ENCODE data around the gene PRKCE.

PRKCE gene

DNA sequence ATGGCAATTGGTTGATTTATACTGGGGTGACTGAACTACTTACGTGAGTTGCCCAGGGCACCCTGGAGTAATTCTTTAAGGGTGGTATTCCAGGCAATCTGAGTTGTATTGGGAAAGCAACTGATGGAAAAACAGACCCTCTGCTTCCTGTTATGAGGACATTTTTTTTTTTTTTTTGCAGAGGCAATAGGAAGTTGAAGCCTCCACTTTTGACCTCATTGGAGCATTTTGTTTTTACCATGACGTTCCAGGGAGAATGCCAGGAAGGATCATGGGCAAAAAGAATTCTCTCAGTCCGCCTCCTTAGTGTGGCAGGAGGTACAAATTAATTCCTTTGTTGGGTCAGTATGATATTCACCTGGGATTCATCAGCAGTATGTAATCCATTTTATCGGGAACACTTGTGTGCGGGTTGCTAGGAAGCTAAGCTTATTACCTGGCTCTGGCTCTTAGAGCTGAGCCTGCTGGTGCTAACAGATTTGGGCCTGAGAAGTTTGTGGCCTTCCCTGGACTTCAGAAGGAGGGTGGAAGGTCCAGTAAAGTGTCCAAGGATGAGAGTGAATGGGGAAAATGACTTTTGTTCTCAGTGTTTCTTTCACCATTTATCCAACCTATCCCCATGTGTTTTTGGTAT is 372.8 kb downstream of the PRKCE start:
- H2BK120ac ChIP-seq (ENCODE audit: low read depth, low read length): no peak overlapping the region
- H2AFZ ChIP-seq (ENCODE audit: low read depth, low read length): no peak overlapping the region
- no peaks in the 10 kb centered on the region for H3K9me3 ChIP-seq (ENCODE audit: control insufficient read depth, low read length)
- H2BK12ac ChIP-seq (ENCODE audit: low read length in 2 of 2): no peak overlapping the region
- H2AK5ac ChIP-seq (ENCODE audit: low read length, severe bottlenecking): no peak overlapping the region
- no peak overlapping the region for H3K18ac ChIP-seq (ENCODE audit: low read depth in 1 of 2, low read length in 2 of 2)
- no peak for DNase-seq
- no peak overlapping the region for H4K91ac ChIP-seq (ENCODE audit: low read length)
- 92% methylated on average over 5 of the region's 5 CpGs for WGBS
- H3K36me3 ChIP-seq (ENCODE audit: control insufficient read depth in 1 of 2, insufficient read depth in 2 of 2, low read depth in 1 of 2, low read length in 2 of 2): peaks cover 0 to 81% of the 10 kb centered on the region in 2 experiments
- no peaks in the 10 kb centered on the region for H3K79me1 ChIP-seq (replicated peaks; ENCODE audit: low read length, poor library complexity, severe bottlenecking)
- H2BK5ac ChIP-seq (ENCODE audit: low read depth, low read length, poor library complexity, severe bottlenecking): no peak overlapping the region
- no peak overlapping the region for H3K23ac ChIP-seq (ENCODE audit: low read length in 2 of 2)
- H4K8ac ChIP-seq (ENCODE audit: low read length): no peak overlapping the region
- H3K27ac ChIP-seq (ENCODE audit: low read length, poor library complexity, severe bottlenecking): no peak overlapping the region
- H2BK15ac ChIP-seq (ENCODE audit: low read depth, poor library complexity, severe bottlenecking): no peak overlapping the region
- H3K27me3 ChIP-seq (ENCODE audit: control insufficient read depth in 1 of 2, insufficient read depth in 1 of 2, low read length in 2 of 2): no peaks in the 10 kb centered on the region
- no peak overlapping the region for H3K14ac ChIP-seq (ENCODE audit: low read length in 2 of 2)
- H3K4ac ChIP-seq (ENCODE audit: low read depth in 1 of 2, low read length in 2 of 2): no peak overlapping the region
- no peak overlapping the region for H3K4me2 ChIP-seq (ENCODE audit: low read length, poor library complexity, severe bottlenecking)
- peaks cover under 1% of the 10 kb centered on the region for H3K4me1 ChIP-seq (ENCODE audit: control insufficient read depth, insufficient read depth, low read depth, low read length)
- no peak overlapping the region for H3K4me3 ChIP-seq (ENCODE audit: insufficient read depth in 1 of 2, low read depth in 1 of 2, low read length in 2 of 2)
- no peak overlapping the region for H3K9ac ChIP-seq (ENCODE audit: low read length)

GRCh38 chr2:46025081-46025480 is 373.6 kb downstream of the PRKCE start:
- no peak overlapping the region for H4K91ac ChIP-seq (ENCODE audit: low read length)

DNA sequence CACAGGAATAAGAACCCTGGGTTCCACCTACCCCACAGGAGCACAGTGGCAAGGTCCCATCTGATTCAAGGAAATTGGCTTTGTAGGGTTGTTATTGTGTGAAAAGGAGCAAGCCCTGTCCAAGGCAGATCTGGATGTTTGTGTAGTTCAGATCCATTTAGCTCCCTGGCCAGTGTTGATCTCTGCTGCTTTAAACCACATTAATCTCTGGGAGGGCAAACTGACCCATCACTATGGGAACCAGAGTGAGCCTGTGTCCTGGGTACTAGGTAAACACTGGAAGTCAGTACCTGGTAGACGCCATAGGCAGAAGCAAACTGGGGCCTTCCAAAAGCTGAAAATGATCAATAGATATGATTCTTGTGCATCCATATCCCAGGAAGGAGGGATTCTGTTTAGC is 374.2 kb downstream of the PRKCE start:
- no peak overlapping the region for H2AK5ac ChIP-seq (ENCODE audit: low read length, severe bottlenecking)
- H3K27me3 ChIP-seq (ENCODE audit: control insufficient read depth in 1 of 2, insufficient read depth in 1 of 2, low read length in 2 of 2): no peaks in the 10 kb centered on the region
- H3K18ac ChIP-seq (ENCODE audit: low read depth in 1 of 2, low read length in 2 of 2): no peak overlapping the region
- H3K27ac ChIP-seq (ENCODE audit: low read length, poor library complexity, severe bottlenecking): no peak overlapping the region
- no peak overlapping the region for H4K91ac ChIP-seq (ENCODE audit: low read length)
- H2BK120ac ChIP-seq (ENCODE audit: low read depth, low read length): no peak overlapping the region
- H3K36me3 ChIP-seq (ENCODE audit: control insufficient read depth in 1 of 2, insufficient read depth in 2 of 2, low read depth in 1 of 2, low read length in 2 of 2): peaks cover 0 to 75% of the 10 kb centered on the region in 2 experiments
- H3K4me1 ChIP-seq (ENCODE audit: control insufficient read depth, insufficient read depth, low read depth, low read length): peaks cover 2% of the 10 kb centered on the region
- H3K4me3 ChIP-seq (ENCODE audit: insufficient read depth in 1 of 2, low read depth in 1 of 2, low read length in 2 of 2): no peak overlapping the region
- H3K14ac ChIP-seq (ENCODE audit: low read length in 2 of 2): no peak overlapping the region
- 83% methylated on average over 1 of the region's 1 CpG for WGBS
- H4K8ac ChIP-seq (ENCODE audit: low read length): no peak overlapping the region
- H2BK12ac ChIP-seq (ENCODE audit: low read length in 2 of 2): peak overlapping the region in 1 of 2 experiments; percentile 6
- H3K4me2 ChIP-seq (ENCODE audit: low read length, poor library complexity, severe bottlenecking): no peak overlapping the region
- H2BK15ac ChIP-seq (ENCODE audit: low read depth, poor library complexity, severe bottlenecking): no peak overlapping the region
- no peak overlapping the region for H2BK5ac ChIP-seq (ENCODE audit: low read depth, low read length, poor library complexity, severe bottlenecking)
- no peak for DNase-seq
- H3K23ac ChIP-seq (ENCODE audit: low read length in 2 of 2): no peak overlapping the region
- no peaks in the 10 kb centered on the region for H3K9me3 ChIP-seq (ENCODE audit: control insufficient read depth, low read length)
- H3K79me1 ChIP-seq (replicated peaks; ENCODE audit: low read length, poor library complexity, severe bottlenecking): no peaks in the 10 kb centered on the region
- H3K9ac ChIP-seq (ENCODE audit: low read length): no peak overlapping the region
- H3K4ac ChIP-seq (ENCODE audit: low read depth in 1 of 2, low read length in 2 of 2): no peak overlapping the region
- H2AFZ ChIP-seq (ENCODE audit: low read depth, low read length): no peak overlapping the region

More at GRCh38 chr2:46025081-46025480, 373.6 kb downstream of the PRKCE start:
- Histone ChIP-seq H3K27ac (ENCODE audit: low read length, poor library complexity, severe bottlenecking) (no peak overlapping the region), H3K18ac (ENCODE audit: low read depth in 1 of 2, low read length in 2 of 2) (no peak overlapping the region), H3K27me3 (ENCODE audit: control insufficient read depth in 1 of 2, insufficient read depth in 1 of 2, low read length in 2 of 2) (no peaks in the 10 kb centered on the region), H3K4me2 (ENCODE audit: low read length, poor library complexity, severe bottlenecking) (no peak overlapping the region), H3K4me1 (ENCODE audit: control insufficient read depth, insufficient read depth, low read depth, low read length) (peaks cover 2% of the 10 kb centered on the region), H3K79me1 (replicated peaks; ENCODE audit: low read length, poor library complexity, severe bottlenecking) (no peaks in the 10 kb centered on the region), H2BK120ac (ENCODE audit: low read depth, low read length) (no peak overlapping the region), H4K8ac (ENCODE audit: low read length) (no peak overlapping the region), H3K36me3 (ENCODE audit: control insufficient read depth in 1 of 2, insufficient read depth in 2 of 2, low read depth in 1 of 2, low read length in 2 of 2) (peaks cover 0 to 81% of the 10 kb centered on the region in 2 experiments), H3K4ac (ENCODE audit: low read depth in 1 of 2, low read length in 2 of 2) (no peak overlapping the region), H3K9me3 (ENCODE audit: control insufficient read depth, low read length) (no peaks in the 10 kb centered on the region), H3K23ac (ENCODE audit: low read length in 2 of 2) (no peak overlapping the region), H2AK5ac (ENCODE audit: low read length, severe bottlenecking) (no peak overlapping the region), H2BK12ac (ENCODE audit: low read length in 2 of 2) (no peak overlapping the region), H3K9ac (ENCODE audit: low read length) (no peak overlapping the region), H3K4me3 (ENCODE audit: insufficient read depth in 1 of 2, low read depth in 1 of 2, low read length in 2 of 2) (no peak overlapping the region), H3K14ac (ENCODE audit: low read length in 2 of 2) (no peak overlapping the region), H2AFZ (ENCODE audit: low read depth, low read length) (no peak overlapping the region), H2BK15ac (ENCODE audit: low read depth, poor library complexity, severe bottlenecking) (no peak overlapping the region), H2BK5ac (ENCODE audit: low read depth, low read length, poor library complexity, severe bottlenecking) (no peak overlapping the region)
- 69% methylated on average over 3 of the region's 6 CpGs for whole genome bisulfite sequencing
- DNase-seq: no peak

DNA sequence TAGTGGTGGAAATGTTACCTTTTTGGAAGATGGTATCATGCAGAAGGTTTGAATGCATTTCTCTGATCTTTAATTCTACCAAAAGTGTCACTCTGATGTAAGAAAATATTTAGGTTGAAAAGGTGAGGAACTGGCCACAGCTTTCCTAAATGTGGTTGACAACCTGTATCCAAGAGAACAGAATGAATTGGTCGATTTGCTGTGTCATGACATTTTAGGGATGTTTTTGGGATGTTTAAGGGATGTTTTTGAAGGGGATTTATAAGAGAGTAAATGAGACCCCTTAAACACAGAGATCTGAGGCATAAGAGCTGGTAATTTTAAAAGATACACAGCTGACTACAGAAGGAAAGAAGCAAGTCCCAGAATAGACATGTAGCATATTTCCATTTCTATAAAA is 375.0 kb downstream of the PRKCE start:
- 100% methylated on average over 1 of the region's 1 CpG for WGBS
- no peak overlapping the region for H3K18ac ChIP-seq (ENCODE audit: low read depth in 1 of 2, low read length in 2 of 2)

More for the DNA sequence above, 375.0 kb downstream of the PRKCE start:
- no peak overlapping the region for H3K27ac ChIP-seq (ENCODE audit: low read length, poor library complexity, severe bottlenecking)
- peaks cover 0 to 72% of the 10 kb centered on the region in 2 experiments for H3K36me3 ChIP-seq (ENCODE audit: control insufficient read depth in 1 of 2, insufficient read depth in 2 of 2, low read depth in 1 of 2, low read length in 2 of 2)
- no peak overlapping the region for H3K14ac ChIP-seq (ENCODE audit: low read length in 2 of 2)
- no peak overlapping the region for H2BK120ac ChIP-seq (ENCODE audit: low read depth, low read length)
- DNase-seq: no peak
- no peaks in the 10 kb centered on the region for H3K79me1 ChIP-seq (replicated peaks; ENCODE audit: low read length, poor library complexity, severe bottlenecking)
- H3K4me1 ChIP-seq (ENCODE audit: control insufficient read depth, insufficient read depth, low read depth, low read length): peaks cover 2% of the 10 kb centered on the region
- no peak overlapping the region for H2AFZ ChIP-seq (ENCODE audit: low read depth, low read length)
- H2BK5ac ChIP-seq (ENCODE audit: low read depth, low read length, poor library complexity, severe bottlenecking): no peak overlapping the region
- H4K8ac ChIP-seq (ENCODE audit: low read length): no peak overlapping the region
- no peaks in the 10 kb centered on the region for H3K9me3 ChIP-seq (ENCODE audit: control insufficient read depth, low read length)
- no peak overlapping the region for H3K9ac ChIP-seq (ENCODE audit: low read length)
- H3K27me3 ChIP-seq (ENCODE audit: control insufficient read depth in 1 of 2, insufficient read depth in 1 of 2, low read length in 2 of 2): no peaks in the 10 kb centered on the region
- H2AK5ac ChIP-seq (ENCODE audit: low read length, severe bottlenecking): no peak overlapping the region
- H4K91ac ChIP-seq (ENCODE audit: low read length): no peak overlapping the region
- no peak overlapping the region for H2BK12ac ChIP-seq (ENCODE audit: low read length in 2 of 2)
- no peak overlapping the region for H3K4me2 ChIP-seq (ENCODE audit: low read length, poor library complexity, severe bottlenecking)
- no peak overlapping the region for H2BK15ac ChIP-seq (ENCODE audit: low read depth, poor library complexity, severe bottlenecking)
- no peak overlapping the region for H3K4me3 ChIP-seq (ENCODE audit: insufficient read depth in 1 of 2, low read depth in 1 of 2, low read length in 2 of 2)
- no peak overlapping the region for H3K4ac ChIP-seq (ENCODE audit: low read depth in 1 of 2, low read length in 2 of 2)
- no peak overlapping the region for H3K23ac ChIP-seq (ENCODE audit: low read length in 2 of 2)

Data from mesenchymal stem cell (in vitro differentiated cells and primary cell).